H1 (cell line): Measurements from ENCODE around the gene CNGA4. TPM values are rescaled to one million over a fixed set of nuclear protein-coding genes. Genes with fewer than 3 reads are reported as not detected.

Source experiments
- EGR1 ChIP-seq: IDR thresholded peaks from 2 replicates; pipeline ENCODE4 v1.6.1; 2011; ENCODE audit warnings: low read depth, low read length, borderline replicate concordance
- RAD21 ChIP-seq, 2 experiments: IDR thresholded peaks in 1 of 2; conservative IDR thresholded peaks in 1 of 2; 2 replicates each; pipeline ENCODE4 v1.6.1; 2011; ENCODE audit warnings: low read depth in 2 of 2, low read length in 2 of 2, improper control_type of control experiment in 1 of 2, inconsistent platforms in 1 of 2, mild to moderate bottlenecking in 1 of 2, moderate library complexity in 1 of 2
- SIRT6 ChIP-seq: IDR thresholded peaks from one replicate; pipeline ENCODE4 v1.7.1; 2012; ENCODE audit warnings: low read length, inconsistent platforms
- SRF ChIP-seq: IDR thresholded peaks from 2 replicates; pipeline ENCODE4 v1.6.1; 2011; ENCODE audit warnings: mild to moderate bottlenecking, low read depth, low read length, moderate library complexity
- polyA plus RNA-seq, 7 experiments: library from polyadenylated mRNA; depleted of rRNA in 3 of 7; stranded (reverse) in 5 of 7; unstranded in 2 of 7; fragments of >200 nt in 5 of 7; fragments of 200-250 nt in 2 of 7; gene quantifications; 1 replicate in 5 of 7; 2 replicates in 1 of 7; 4 replicates in 1 of 7; pipeline versions ENCODE4 v1.2.1 to v1.2.3, GENCODE V29; 2011 to 2013; ENCODE audit warnings: missing spikeins in 2 of 7, mixed read lengths in 2 of 7
- total RNA-seq: library from RNA; stranded (reverse); fragmentation: NEBNext Ultra II Directional; extraction: Animal tissue kit (Norgen Biotek cat#: 25700); gene quantifications from 2 replicates; pipeline ENCODE4 v1.2.1, GENCODE V29; 2021
- TF ChIP-seq, protein P1 (sequence below): IDR thresholded peaks from 2 replicates; pipeline ENCODE4 v1.6.1; 2012; ENCODE audit warnings: inconsistent platforms

Gene CNGA4
- total and polyA plus RNA-seq, 2 of the 8 experiments (the other 6 are each of a cell fraction or from before 2014, with no cell fraction given), result 0.29 TPM; not detected in 1

DNA sequence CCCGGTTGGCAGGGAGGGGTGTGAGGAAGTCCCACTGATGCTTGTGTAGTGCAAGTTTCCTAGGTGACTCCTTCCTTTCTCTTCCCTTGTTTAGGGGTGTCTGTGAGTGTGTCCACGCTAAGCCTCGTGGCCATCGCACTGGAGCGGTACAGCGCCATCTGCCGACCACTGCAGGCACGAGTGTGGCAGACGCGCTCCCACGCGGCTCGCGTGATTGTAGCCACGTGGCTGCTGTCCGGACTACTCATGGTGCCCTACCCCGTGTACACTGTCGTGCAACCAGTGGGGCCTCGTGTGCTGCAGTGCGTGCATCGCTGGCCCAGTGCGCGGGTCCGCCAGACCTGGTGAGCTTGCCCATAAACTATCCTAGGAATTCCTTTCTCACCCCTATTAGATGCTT is 31.1 kb downstream of the CNGA4 start (continued):
- TF ChIP-seq RAD21 (IDR thresholded peaks at IDR 0.05 in 1 of 2, conservative IDR thresholded peaks at IDR 0.05 in 1 of 2; ENCODE audit: low read depth in 2 of 2, low read length in 2 of 2) (peak; percentile 50 to 63), EGR1 (peak; percentile 85), SIRT6 (no peak), SRF (no peak)
- TF ChIP-seq, protein P1, sequence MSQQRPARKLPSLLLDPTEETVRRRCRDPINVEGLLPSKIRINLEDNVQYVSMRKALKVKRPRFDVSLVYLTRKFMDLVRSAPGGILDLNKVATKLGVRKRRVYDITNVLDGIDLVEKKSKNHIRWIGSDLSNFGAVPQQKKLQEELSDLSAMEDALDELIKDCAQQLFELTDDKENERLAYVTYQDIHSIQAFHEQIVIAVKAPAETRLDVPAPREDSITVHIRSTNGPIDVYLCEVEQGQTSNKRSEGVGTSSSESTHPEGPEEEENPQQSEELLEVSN, result peak; percentile 27; the same call in 1 of the 2 replicates
- TF ChIP-seq, all 59 proteins: peak for 6
